Sigmoid colon (tissue), 4 donors: Measurements from ENCODE around the gene AP1M2.

Source experiments
- CTCF ChIP-seq, 4 experiments: fragments of 450-650 bp in 3 of 4; fragments of 200-600 bp in 1 of 4; IDR thresholded peaks; one replicate each; pipeline ENCODE4 v1.5.1; 2016 to 2019; ENCODE audit warnings: antibody characterized with exemption in 4 of 4, mild to moderate bottlenecking in 3 of 4, moderate library complexity in 2 of 4
- EP300 ChIP-seq, 4 donors: sonication (generic); formaldehyde crosslinking; IDR thresholded peaks; one replicate each; pipeline ENCODE4 v1.6.1; 2017; ENCODE audit warnings: antibody characterized with exemption in 4 of 4
- POLR2A ChIP-seq, 2 donors: fragments of 450-650 bp; IDR thresholded peaks; one replicate each; pipeline ENCODE4 v1.6.1; 2016; ENCODE audit warnings: antibody characterized with exemption in 2 of 2, mild to moderate bottlenecking in 2 of 2, moderate library complexity in 2 of 2
- POLR2AphosphoS5 ChIP-seq, 4 donors: sonication (generic); formaldehyde crosslinking; IDR thresholded peaks; one replicate each; pipeline ENCODE4 v1.6.1; 2017; ENCODE audit warnings: antibody characterized with exemption in 4 of 4

- TF ChIP-seq CTCF (IDR thresholded peaks at IDR 0.05) (no peak), POLR2A (IDR thresholded peaks at IDR 0.05) (peak in 1 of 2 donors; percentile 25), POLR2AphosphoS5 (IDR thresholded peaks at IDR 0.05) (peak in 3 of 4 donors; percentile 42 to 58 (median 54)), EP300 (IDR thresholded peaks at IDR 0.05) (no peak)
Measured at GRCh38 chr19:10625003-10625761, 38.1 kb upstream of the AP1M2 start, which contains the start of gene SLC44A2.
